HEK293 (cell line): ENCODE data around the gene VSTM5.

Experiments used
- CTCF ChIP-seq: fragments of 450-650 bp; formaldehyde crosslinking; IDR thresholded peaks from 2 replicates; pipeline ENCODE4 v1.5.1; 2016; ENCODE audit warnings: missing biosample characterization, missing genetic modification characterization
- ZNF133 ChIP-seq: fragments of 450-650 bp; formaldehyde crosslinking; IDR thresholded peaks from 2 replicates; pipeline ENCODE4 v1.5.1; 2016; ENCODE audit warnings: missing biosample characterization, missing genetic modification characterization

GRCh38 chr11:93817426-93818348 lies 32.7 kb downstream of the VSTM5 start:
- TF ChIP-seq ZNF133 (no peak), CTCF (tag by site-specific recombination) (no peak)
